Endothelial cell (in vitro differentiated cells): ENCODE data around the gene IQUB. TPM values are rescaled to one million over a fixed set of nuclear protein-coding genes. Genes with fewer than 3 reads are reported as not detected.
"Not testable (repeated sequence)": the region's sequence is repeated elsewhere in the genome, so short reads cannot be mapped to it uniquely, and the experiment has no call there.

Experiments
- DNase-seq: peaks from one replicate; pipeline ENCODE4 v3.0.0; 2021; ENCODE audit warnings: low spot score
- H3K27ac Mint-ChIP-seq: one replicate; pipeline ENCODE4 v1.8.0; 2021; ENCODE audit warnings: mixed read lengths, inconsistent platforms; ENCODE audit not compliant: unreplicated experiment
- H3K27me3 Mint-ChIP-seq: one replicate; pipeline ENCODE4 v1.8.0; 2021; ENCODE audit warnings: mild to moderate bottlenecking, moderate library complexity, mixed read lengths, inconsistent platforms; ENCODE audit not compliant: unreplicated experiment
- H3K36me3 Mint-ChIP-seq: one replicate; pipeline ENCODE4 v1.8.0; 2021; ENCODE audit warnings: mild to moderate bottlenecking, low read depth, mixed read lengths, inconsistent platforms; ENCODE audit not compliant: unreplicated experiment
- H3K4me1 Mint-ChIP-seq: one replicate; pipeline ENCODE4 v1.8.0; 2021; ENCODE audit warnings: mild to moderate bottlenecking, mixed read lengths, inconsistent platforms; ENCODE audit not compliant: unreplicated experiment
- H3K4me3 Mint-ChIP-seq: one replicate; pipeline ENCODE4 v1.8.0; 2021; ENCODE audit warnings: mild to moderate bottlenecking, mixed read lengths, inconsistent platforms; ENCODE audit not compliant: unreplicated experiment
- H3K9me3 Mint-ChIP-seq: one replicate; pipeline ENCODE4 v1.8.0; 2021; ENCODE audit warnings: mixed read lengths, inconsistent platforms; ENCODE audit not compliant: unreplicated experiment
- CTCF ChIP-seq: fragments of 200-600 bp; sonication (generic); IDR thresholded peaks from one replicate; pipeline ENCODE4 v1.5.0; 2021; ENCODE audit warnings: antibody characterized with exemption; ENCODE audit not compliant: unreplicated experiment
- total RNA-seq: library from RNA; stranded (reverse); fragmentation: NEBNext Ultra II Directional; extraction: Animal tissue kit (Norgen Biotek cat#: 25700); gene quantifications from one replicate; pipeline ENCODE4 v1.2.1, GENCODE V29; 2021; ENCODE audit not compliant: unreplicated experiment

The IQUB gene
- total RNA-seq, 1 donor from 2014 or later: 0.49 TPM

- no peak overlapping the region for H3K4me3 Mint-ChIP-seq
- no peak overlapping the region for H3K27ac Mint-ChIP-seq
- no peaks in the 10 kb centered on the region for H3K9me3 Mint-ChIP-seq
- DNase-seq: no peak
- H3K4me1 Mint-ChIP-seq: peaks cover 2% of the 10 kb centered on the region
- no peaks in the 10 kb centered on the region for H3K27me3 Mint-ChIP-seq
- no peak for TF ChIP-seq CTCF
- H3K36me3 Mint-ChIP-seq: no peaks in the 10 kb centered on the region
Measured at GRCh38 chr7:123485187-123485586, 49.2 kb downstream of the IQUB start.

GRCh38 chr7:123484199-123484598, 50.2 kb downstream of the IQUB start:
- no peak for TF ChIP-seq CTCF
- DNase-seq: no peak
- no peaks in the 10 kb centered on the region for H3K36me3 Mint-ChIP-seq
- no peaks in the 10 kb centered on the region for H3K9me3 Mint-ChIP-seq
- H3K4me3 Mint-ChIP-seq: no peak overlapping the region
- no peaks in the 10 kb centered on the region for H3K27me3 Mint-ChIP-seq
- H3K27ac Mint-ChIP-seq: no peak overlapping the region
- peaks cover 2% of the 10 kb centered on the region for H3K4me1 Mint-ChIP-seq

GRCh38 chr7:123480107-123480506, 54.3 kb downstream of the IQUB start:
- H3K27me3 Mint-ChIP-seq: peaks cover 1% of the 10 kb centered on the region
- no peak for TF ChIP-seq CTCF
- peaks cover 2% of the 10 kb centered on the region for H3K4me1 Mint-ChIP-seq
- no peak for DNase-seq
- no peak overlapping the region for H3K27ac Mint-ChIP-seq
- H3K36me3 Mint-ChIP-seq: no peaks in the 10 kb centered on the region
- H3K9me3 Mint-ChIP-seq: no peaks in the 10 kb centered on the region
- H3K4me3 Mint-ChIP-seq: no peak overlapping the region

- H3K4me1 Mint-ChIP-seq: not testable (repeated sequence)
Measured at GRCh38 chr7:123478056-123478455, 56.3 kb downstream of the IQUB start.

GRCh38 chr7:123472750-123473445, 61.5 kb downstream of the IQUB start:
- Mint-ChIP-seq H3K36me3 (no peaks in the 10 kb centered on the region), H3K4me3 (no peak overlapping the region), H3K27ac (no peak overlapping the region), H3K9me3 (no peaks in the 10 kb centered on the region), H3K27me3 (peaks cover 1% of the 10 kb centered on the region), H3K4me1 (peaks cover 6% of the 10 kb centered on the region)
- TF ChIP-seq CTCF: no peak
- DNase-seq: no peak

More at GRCh38 chr7:123478056-123478455, 56.3 kb downstream of the IQUB start:
- H3K4me3 Mint-ChIP-seq, H3K27me3 Mint-ChIP-seq, H3K9me3 Mint-ChIP-seq, H3K36me3 Mint-ChIP-seq, DNase-seq, H3K27ac Mint-ChIP-seq: not testable (repeated sequence)
